Amniotic stem cell (primary cell): Measurements from ENCODE around the gene CNKSR3.

Source experiments
- DNase-seq: peaks from one replicate; lab custom pipeline; 2025; lab: John Stamatoyannopoulos, UW

CNKSR3 gene

GRCh38 chr6:154414021-154414813 is 96.3 kb downstream of the CNKSR3 start:
- DNase-seq, result no peak

- no peak for DNase-seq
Measured at GRCh38 chr6:154412106-154412820, 98.2 kb downstream of the CNKSR3 start.

DNA sequence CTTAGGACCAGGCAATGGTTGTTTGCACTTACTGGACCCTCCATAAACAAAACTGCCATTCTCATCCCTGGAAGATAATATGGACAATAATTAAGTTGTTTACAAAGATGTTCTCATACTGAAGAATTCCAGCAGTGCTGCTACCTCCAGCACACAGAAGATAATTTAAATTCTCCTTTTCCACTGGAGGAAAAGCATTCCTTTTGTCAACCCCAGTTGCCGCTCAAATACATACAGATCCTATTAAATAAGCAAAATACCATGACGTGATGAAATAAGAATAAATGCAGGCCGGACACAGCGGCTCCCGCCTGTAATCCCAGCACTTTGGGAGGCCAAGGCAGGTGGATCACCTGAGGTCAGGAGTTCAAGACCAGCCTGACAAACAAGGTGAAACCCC is 99.4 kb downstream of the CNKSR3 start:
- no peak for DNase-seq

DNA sequence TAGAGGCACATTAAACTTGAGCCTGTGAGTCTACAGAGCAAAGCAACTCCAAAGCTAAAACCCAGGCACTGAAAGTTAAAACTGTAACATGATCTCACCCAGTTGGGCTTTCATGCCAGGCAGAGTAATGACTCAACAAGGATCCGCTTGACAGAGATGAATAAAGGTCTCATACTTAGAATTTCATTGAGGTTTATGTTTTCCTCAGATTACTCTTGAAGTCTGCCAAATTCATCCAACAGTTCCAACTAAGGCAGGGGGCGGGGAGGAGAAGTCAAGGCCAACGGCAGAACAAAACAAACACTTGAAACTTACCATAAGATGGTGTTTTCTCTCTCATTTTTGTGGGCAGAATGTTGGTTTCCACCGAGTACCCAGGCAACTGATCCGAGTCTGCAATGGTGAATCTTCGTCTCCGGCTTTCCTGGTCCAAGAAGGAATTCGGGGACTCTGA is 99.8 kb downstream of the CNKSR3 start:
- DNase-seq, result peak; percentile 95

DNA sequence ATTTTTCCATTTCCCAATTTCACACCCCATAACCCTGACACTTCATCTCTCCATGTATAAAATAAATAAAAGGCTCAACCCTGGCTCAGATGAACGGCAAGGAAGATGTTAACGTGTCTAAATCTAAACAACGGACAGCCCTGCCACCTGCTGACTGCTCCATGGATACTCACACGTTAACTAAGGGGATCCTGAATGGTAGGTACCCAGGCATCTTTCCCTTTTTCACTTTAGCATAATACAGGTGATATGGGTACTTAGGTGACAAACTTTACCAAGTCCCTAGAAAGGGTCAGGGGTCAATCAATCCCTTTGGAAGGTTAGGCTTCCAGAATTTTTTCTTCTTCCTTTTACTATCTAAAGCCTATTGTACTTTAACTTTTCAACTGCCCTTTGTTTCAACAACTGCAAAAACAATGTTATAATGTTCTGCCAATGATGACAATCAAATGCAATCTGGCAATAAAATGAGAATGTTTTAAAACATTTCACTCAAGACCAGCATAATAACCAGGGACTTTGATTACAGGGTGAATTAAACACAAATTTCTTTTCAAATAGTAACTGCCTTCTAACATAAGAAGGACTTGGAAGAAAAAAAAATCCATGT is 101.5 kb downstream of the CNKSR3 start:
- no peak for DNase-seq

DNA sequence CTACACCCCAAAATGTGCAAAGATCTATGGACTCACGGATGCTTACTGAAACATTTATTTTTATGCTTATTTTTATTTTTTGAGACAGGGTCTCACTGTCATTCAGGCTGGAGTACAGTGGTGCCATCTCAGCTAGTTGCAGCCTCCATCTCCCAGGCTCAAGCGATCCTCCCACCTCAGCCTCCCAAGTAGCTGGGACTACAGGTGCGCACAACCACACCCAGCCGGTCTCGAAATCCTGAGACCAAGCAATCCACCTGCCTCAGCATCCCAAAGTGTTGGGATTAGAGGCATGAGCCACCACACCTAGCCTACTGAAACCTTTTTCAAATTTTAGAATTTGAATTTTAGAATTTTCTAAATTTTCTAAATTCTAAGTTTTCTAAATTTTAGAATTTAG is 103.0 kb downstream of the CNKSR3 start:
- no peak for DNase-seq

GRCh38 chr6:154406869-154407268 is 103.6 kb downstream of the CNKSR3 start:
- no peak for DNase-seq

DNA sequence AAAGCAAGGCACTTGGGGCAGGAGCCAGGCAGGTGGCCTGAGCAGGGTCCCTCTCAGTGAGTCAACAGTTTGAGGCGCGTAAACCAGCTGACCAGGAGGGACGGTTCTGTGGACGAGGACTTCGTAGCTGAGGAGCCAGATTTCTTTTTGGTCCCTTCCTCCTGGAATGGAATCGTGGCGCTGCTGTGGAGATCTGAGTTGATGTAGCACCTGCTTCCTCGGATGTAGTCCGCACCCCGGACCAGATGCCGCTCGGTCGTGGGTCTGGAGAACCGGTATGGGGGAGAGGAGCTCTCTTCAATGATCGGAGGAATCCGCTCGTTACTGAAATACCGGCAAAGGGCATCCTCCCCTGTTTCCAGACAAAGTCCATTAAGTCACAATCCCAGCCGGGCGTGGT is 104.2 kb downstream of the CNKSR3 start:
- no peak for DNase-seq

- DNase-seq, result no peak
Measured at GRCh38 chr6:154404791-154405400, 105.6 kb downstream of the CNKSR3 start.

DNA sequence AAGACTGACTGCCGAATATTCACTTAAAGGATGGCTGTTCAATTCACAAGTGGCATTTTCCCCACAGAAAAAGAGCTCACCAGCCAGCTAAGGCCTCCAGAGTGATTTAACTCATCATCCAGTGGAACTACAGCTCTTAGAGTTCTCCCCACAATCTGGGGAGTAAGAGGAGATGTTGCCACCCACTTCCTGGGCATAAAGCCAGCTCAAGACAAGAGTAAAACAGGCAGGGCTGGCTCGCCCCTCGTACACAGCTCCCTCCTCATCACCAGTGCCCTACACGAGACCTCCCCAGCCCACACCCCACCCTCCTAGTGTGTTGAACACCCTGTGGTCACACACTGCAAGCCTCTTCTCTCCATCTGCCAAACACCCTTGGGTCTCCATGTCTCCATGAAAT is 106.7 kb downstream of the CNKSR3 start:
- peak; percentile 17 for DNase-seq

- DNase-seq, result no peak
Measured at GRCh38 chr6:154402081-154402780, 108.3 kb downstream of the CNKSR3 start.

- DNase-seq, result no peak
Measured at GRCh38 chr6:154399097-154399496, 111.4 kb downstream of the CNKSR3 start.

- DNase-seq, result no peak
Measured at GRCh38 chr6:154397491-154398195, 112.8 kb downstream of the CNKSR3 start.

- no peak for DNase-seq
Measured at GRCh38 chr6:154395878-154396277, 114.6 kb downstream of the CNKSR3 start.

DNA sequence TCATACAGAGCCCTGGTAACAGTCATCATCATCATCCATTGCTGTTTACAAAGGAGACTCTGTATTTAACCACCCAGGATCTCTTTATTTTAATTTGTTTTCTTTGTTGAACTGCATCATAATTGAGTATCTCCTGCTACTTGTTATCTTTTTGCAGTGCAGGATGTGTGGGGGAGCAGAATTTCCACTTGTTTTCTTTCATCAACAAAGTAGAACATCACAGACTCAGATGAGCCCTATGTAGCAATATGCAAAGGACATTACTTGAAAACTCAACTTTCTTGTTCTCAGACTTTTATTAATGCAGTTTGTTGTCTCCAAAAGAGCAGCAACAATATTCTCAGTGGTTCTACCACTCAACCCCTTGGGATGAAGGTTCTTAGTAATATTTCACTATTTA is 115.2 kb downstream of the CNKSR3 start:
- no peak for DNase-seq

DNA sequence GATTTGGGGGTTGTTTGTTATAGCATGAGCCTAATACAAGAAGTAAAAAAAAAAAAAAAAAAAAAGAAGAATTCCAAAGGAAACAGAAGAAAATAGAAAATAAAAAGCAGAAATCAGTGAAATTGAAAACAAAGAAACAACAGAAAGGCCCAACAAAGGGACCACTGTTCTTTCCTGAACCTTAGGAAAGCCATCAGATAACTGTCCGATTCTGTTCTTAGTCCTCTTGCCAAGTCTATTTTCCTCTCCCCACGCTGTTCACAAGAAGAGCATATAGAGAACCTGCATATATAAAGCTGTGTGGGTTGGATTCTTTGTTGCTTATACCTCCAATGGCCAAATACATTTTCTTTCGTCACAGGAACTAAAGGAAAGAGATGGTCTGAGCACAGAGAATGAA is 115.9 kb downstream of the CNKSR3 start:
- DNase-seq, result no peak

DNA sequence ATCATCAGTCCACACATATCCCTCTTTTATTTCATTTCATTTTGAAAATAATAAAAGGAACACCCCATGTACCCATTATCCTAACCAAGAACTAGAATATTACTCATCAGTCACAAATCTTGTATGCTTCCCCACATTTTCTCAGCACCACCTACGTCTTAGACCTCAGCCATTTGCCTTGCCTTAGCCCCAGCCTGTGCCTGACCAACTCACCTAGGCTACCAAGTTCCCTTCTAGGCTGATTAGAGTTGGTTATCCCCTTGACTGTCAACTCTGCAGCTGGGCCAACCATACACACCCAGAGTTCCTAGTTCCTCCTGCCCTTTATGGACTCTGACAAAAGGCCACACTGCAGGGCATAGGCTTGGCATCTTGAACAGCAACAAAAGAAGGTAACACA is 120.5 kb downstream of the CNKSR3 start:
- no peak for DNase-seq

- no peak for DNase-seq
Measured at GRCh38 chr6:154388803-154389202, 121.7 kb downstream of the CNKSR3 start.

- peak; percentile 82 for DNase-seq
Measured at GRCh38 chr6:154386848-154387717, 123.4 kb downstream of the CNKSR3 start.

DNA sequence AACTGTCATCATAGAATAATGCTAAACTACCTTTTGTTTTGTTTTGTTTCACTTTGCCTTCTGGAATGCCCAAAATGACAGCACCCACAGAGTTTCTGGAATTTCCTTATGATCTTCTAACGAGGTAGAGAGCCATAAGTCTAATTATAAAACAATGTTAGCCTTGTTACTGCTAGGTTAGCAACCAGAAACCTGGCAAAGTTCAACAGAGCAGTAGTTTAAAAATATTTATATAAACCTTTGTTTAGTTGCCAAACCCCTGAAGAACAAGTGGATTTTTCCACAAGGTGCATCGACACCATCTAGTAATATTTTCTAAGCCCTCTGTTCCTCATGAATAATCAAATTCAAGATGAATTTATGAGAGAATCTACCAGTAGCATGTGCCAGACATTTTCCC is 126.3 kb downstream of the CNKSR3 start:
- DNase-seq, result no peak
